GM12872 (cell line): ENCODE results near the gene TLE3.

Experiments used
- TF ChIP-seq, protein P1 (sequence below): IDR thresholded peaks from 3 replicates; pipeline ENCODE4 v1.5.1; 2011; ENCODE audit warnings: low read depth, mild to moderate bottlenecking, low read length, moderate library complexity; ENCODE audit not compliant: insufficient read depth

Gene TLE3

DNA sequence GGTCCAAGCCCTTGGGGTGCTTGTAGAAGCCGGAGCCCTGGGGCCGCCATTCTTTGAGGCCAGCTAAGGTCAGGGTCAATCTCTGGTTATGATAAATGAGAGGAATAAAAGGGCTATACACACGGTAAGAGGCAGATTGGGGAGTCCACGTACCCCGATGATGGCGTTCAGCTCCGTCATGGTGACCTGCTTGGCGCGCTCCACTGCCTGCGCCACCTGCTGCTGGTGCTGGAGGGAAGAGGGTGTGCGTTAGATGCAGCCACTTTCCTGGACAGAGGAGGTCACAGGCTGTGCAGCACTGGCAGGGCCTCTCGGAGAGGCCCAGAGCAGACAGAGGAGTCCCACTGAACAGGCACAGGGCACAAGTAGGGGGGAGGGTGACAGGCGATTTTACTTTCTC is 23.3 kb downstream of the TLE3 start:
- TF ChIP-seq, protein P1, sequence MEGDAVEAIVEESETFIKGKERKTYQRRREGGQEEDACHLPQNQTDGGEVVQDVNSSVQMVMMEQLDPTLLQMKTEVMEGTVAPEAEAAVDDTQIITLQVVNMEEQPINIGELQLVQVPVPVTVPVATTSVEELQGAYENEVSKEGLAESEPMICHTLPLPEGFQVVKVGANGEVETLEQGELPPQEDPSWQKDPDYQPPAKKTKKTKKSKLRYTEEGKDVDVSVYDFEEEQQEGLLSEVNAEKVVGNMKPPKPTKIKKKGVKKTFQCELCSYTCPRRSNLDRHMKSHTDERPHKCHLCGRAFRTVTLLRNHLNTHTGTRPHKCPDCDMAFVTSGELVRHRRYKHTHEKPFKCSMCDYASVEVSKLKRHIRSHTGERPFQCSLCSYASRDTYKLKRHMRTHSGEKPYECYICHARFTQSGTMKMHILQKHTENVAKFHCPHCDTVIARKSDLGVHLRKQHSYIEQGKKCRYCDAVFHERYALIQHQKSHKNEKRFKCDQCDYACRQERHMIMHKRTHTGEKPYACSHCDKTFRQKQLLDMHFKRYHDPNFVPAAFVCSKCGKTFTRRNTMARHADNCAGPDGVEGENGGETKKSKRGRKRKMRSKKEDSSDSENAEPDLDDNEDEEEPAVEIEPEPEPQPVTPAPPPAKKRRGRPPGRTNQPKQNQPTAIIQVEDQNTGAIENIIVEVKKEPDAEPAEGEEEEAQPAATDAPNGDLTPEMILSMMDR, result no peak

DNA sequence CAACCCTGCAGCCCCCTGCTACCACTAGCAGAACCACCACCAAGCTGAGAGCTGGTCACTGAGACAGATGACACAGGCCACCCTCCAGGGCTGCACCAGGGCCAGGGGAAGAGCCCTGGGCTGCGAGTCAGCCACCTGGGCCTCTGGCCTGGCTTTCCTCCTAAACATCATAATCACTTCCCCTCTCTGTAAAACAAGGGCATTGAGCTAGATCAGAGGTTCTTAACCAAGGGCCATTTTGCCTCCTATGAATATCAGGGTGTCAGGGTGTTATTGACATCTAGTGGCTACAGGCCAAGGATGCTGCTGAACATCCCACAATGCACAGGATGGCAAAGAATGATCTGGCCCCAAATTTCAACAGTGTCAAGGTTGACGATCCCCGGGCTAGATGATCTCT is 25.2 kb downstream of the TLE3 start:
- TF ChIP-seq, protein P1, result peak; percentile 16; the same call in 1 of the 3 replicates

DNA sequence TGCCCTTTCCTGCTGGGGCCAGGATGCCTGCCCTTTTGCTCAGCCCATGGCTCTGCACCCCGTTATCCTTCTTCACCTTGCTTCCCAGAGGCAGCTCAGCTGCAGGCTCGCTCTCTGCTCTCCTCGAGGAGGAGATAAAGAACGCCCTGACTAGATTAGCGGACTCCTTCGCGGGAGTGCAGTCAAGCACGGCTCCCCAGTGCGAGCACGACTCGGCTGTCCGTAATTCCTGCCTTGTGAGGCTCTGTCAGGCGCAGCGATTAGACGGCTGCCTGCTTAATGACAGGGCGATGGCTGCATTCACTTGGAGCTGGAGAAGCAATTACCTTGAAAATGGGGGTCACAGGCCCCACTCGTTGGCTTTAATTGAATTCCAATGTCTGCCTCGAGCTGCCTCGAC is 25.9 kb downstream of the TLE3 start:
- TF ChIP-seq, protein P1, result no peak

DNA sequence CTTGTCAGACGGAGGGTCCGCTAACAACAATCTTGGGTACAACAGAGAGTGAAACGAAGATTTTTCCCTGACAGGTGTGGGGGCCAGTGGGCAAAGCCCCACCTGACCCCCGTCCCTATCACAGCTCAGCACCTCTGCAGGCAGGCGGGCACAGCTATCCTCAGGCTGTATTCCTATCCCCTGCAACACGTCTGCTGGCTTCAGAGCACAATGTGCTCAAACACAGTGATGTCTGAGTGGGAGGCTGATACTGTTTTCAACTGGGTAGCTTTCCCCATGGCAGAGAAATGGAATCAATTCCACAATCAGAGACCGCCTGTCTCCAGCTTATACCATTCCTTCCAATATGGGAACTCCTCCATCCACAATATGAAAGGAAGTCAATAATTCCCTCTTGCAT is 28.0 kb downstream of the TLE3 start:
- TF ChIP-seq, protein P1, result no peak

DNA sequence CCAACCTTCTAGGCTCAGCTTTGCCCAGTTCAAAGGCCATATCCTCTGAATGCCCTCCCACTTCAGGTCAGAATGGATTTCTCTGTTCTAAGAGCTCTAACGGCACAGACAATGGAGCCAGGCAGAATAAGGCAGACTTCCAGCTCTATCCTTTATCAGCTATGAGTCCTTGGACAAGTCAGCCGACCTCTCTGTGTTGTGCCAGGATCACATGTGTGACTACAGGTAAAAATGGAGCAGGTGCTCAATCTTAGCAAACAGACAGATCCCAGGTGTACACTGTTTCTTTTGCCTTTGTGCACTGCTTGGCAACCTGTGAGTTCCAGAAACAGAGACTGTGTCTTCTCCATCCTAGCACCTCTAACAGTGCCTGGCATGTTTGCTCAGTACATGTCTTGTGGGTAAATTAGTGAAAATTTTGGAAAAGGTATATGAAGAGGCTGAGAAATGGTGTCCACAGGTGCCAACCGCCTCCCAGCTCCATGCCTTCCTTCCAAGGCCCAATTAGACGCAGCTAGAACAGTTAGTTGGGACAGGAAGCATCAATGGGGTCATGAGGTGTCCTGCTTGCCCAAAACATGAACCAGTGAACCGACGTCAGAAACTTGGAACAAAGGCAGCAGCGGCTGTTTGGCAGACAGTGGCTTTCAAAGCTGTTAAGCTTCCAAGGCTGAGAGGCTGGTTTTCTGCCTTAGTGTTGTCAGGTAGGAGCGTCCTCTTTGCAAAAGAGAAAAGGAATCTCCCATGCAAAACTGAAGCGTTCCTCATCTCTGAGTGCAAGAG is 28.7 kb downstream of the TLE3 start:
- TF ChIP-seq, protein P1, result no peak

DNA sequence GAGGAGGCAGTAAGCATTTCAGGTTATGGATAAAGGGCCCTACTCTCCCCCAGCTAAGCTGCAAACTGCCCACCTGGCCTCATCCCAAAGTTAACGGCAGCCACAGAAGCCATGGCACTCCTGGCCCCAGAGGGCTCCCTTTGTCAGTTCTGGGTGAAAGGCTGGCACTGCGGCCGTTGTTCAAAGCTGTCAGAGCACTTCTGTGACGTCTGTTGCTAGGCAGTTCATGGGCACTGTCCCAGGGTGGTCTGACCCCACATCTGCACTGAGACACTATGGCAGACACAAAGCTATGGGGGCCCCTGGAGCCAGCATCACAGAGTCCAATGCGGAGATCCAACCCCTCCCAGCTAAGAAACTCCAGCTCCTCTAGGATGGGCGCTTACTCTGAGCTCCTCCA is 30.0 kb downstream of the TLE3 start:
- TF ChIP-seq, protein P1, result no peak

DNA sequence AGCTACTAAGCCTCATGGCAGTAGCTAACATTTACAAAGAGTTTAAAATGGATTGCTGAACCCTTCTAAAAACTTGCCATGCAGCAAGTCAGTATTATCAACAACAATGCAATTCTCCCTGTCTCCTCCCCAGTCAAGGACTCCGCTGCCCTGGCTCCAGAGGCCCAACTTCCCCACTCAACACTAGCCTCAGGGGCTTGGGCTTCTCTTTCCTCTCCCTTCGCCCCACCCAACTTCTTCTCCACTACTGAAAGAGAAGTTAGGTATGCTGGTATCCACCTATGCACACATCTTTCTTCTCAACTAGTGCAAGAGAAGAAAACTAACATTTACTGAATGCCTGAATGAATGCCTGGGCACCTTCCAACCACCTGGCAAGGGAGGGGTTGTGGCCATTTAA is 30.7 kb downstream of the TLE3 start:
- TF ChIP-seq, protein P1, result no peak
